HepG2 (cell line): ENCODE measurements around the gene TBC1D7. TPM values are rescaled to one million over a fixed set of nuclear protein-coding genes. Genes with fewer than 3 reads are reported as not detected.

ENCODE experiments used
- ATAC-seq: fragments of 200-7000 bp; cut with Tn5 transposase; 3 replicates; pipeline ENCODE4 v1.9.1; 2020; ENCODE audit warnings: mild to moderate bottlenecking, moderate library complexity
- BruUV-seq: library from RNA; stranded (reverse); fragments of 400-500 nt; replicated peaks from 2 replicates; lab custom pipeline; 2021; lab: Mats Ljungman, UMichigan
- CTCF ChIA-PET: fragments of 300-600 bp; formaldehyde crosslinking; extraction: SDS; loops from one replicate; lab custom pipeline; 2021; ENCODE audit warnings: low total read pairs, inconsistent platforms, low intra/inter-chr PET ratio; lab: Yijun Ruan, JAX
- POLR2A ChIA-PET: fragments of 350-600 bp; sonication (Branson Sonifier 250); formaldehyde crosslinking; loops from one replicate; lab custom pipeline; 2020; ENCODE audit warnings: antibody characterized with exemption, inconsistent platforms; lab: Yijun Ruan, JAX
- DNase-seq: peaks from one replicate; pipeline ENCODE4 v3.0.0-alpha.2; 2015; ENCODE audit warnings: low spot score
- FAIRE-seq: peaks from 3 replicates; lab custom pipeline; 2011; peaks lifted over from hg19 to GRCh38; lab: Jason Lieb, UNC
- H2AFZ ChIP-seq: one replicate; pipeline ENCODE4 v1.6.1; 2011; ENCODE audit warnings: low read length, inconsistent platforms
- H3K27ac ChIP-seq: fragments of 300-600 bp; 3 replicates; pipeline ENCODE4 v1.8.0; 2011; ENCODE audit warnings: mixed run types, mild to moderate bottlenecking, mixed read lengths, low read length, inconsistent platforms; ENCODE audit not compliant: insufficient read depth; ENCODE audit errors: extremely low read length
- H3K27me3 ChIP-seq, 2 experiments: fragments of 200-600 bp in 1 of 2; 2 replicates in 1 of 2; 3 replicates in 1 of 2; pipeline versions ENCODE4 v1.6.0 to v1.8.0; 2011; ENCODE audit warnings: low read length in 2 of 2, mild to moderate bottlenecking in 2 of 2, moderate library complexity in 2 of 2, inconsistent platforms in 1 of 2; ENCODE audit not compliant: insufficient read depth in 2 of 2, control insufficient read depth in 1 of 2
- H3K36me3 ChIP-seq, 2 experiments: fragments of 200-600 bp in 1 of 2; replicated peaks in 1 of 2; 2 replicates in 1 of 2; 3 replicates in 1 of 2; pipeline versions ENCODE4 v1.5.1 to v1.8.0; 2011; ENCODE audit warnings: low read length in 2 of 2, inconsistent platforms in 1 of 2; ENCODE audit not compliant: insufficient read depth in 2 of 2, control insufficient read depth in 1 of 2
- H3K4me1 ChIP-seq: 2 replicates; pipeline ENCODE4 v1.5.1; 2012; ENCODE audit warnings: low read length, inconsistent platforms; ENCODE audit not compliant: insufficient read depth
- H3K4me2 ChIP-seq: 2 replicates; pipeline ENCODE4 v1.6.0; 2011; ENCODE audit warnings: low read depth, low read length, inconsistent platforms
- H3K4me3 ChIP-seq, 3 experiments: fragments of 200-600 bp in 1 of 3; sonication (generic), shearing (Covaris generic) in 1 of 3; replicated peaks in 1 of 3; 2 replicates each; pipeline ENCODE4 v1.5.1; 2011 to 2016; ENCODE audit warnings: low read length in 3 of 3, inconsistent platforms in 2 of 3, low read depth in 2 of 3, mild to moderate bottlenecking in 2 of 3, control low read depth in 1 of 3, mixed read lengths in 1 of 3; ENCODE audit not compliant: insufficient read depth in 1 of 3
- H3K79me2 ChIP-seq: one replicate; pipeline ENCODE4 v1.6.1; 2011; ENCODE audit warnings: low read length, inconsistent platforms; ENCODE audit not compliant: insufficient read depth
- H3K9ac ChIP-seq: 2 replicates; pipeline ENCODE4 v1.6.0; 2011; ENCODE audit warnings: mild to moderate bottlenecking, low read depth, low read length, inconsistent platforms; ENCODE audit not compliant: insufficient read depth
- H3K9me3 ChIP-seq: 2 replicates; pipeline ENCODE4 v1.5.1; 2012; ENCODE audit warnings: mild to moderate bottlenecking, low read length
- H4K20me1 ChIP-seq: 2 replicates; pipeline ENCODE4 v1.6.0; 2011; ENCODE audit warnings: inconsistent platforms, mild to moderate bottlenecking, low read length, moderate library complexity; ENCODE audit not compliant: insufficient read depth
- ARID3A ChIP-seq: IDR thresholded peaks from 2 replicates; pipeline ENCODE4 v1.6.1; 2012; ENCODE audit warnings: low read depth, low read length, improper control_type of control experiment
- ATF2 ChIP-seq: sonication (generic); formaldehyde crosslinking; IDR thresholded peaks from 2 replicates; pipeline ENCODE4 v1.4.0; 2020; ENCODE audit warnings: missing genetic modification reagents
- ETV5 ChIP-seq: IDR thresholded peaks from 2 replicates; pipeline ENCODE4 v1.6.1; 2018; ENCODE audit warnings: missing biosample characterization, missing genetic modification reagents, inconsistent platforms, borderline replicate concordance
- MBD4 ChIP-seq: IDR thresholded peaks from 2 replicates; pipeline ENCODE4 v1.6.1; 2012; ENCODE audit warnings: low read length, inconsistent platforms, borderline replicate concordance
- PLRG1 ChIP-seq: fragments of 450-650 bp; conservative IDR thresholded peaks from 2 replicates; pipeline ENCODE4 v1.6.1; 2016
- SALL2 ChIP-seq: sonication (generic); formaldehyde crosslinking; IDR thresholded peaks from 2 replicates; pipeline ENCODE4 v1.8.1; 2023; ENCODE audit warnings: mild to moderate bottlenecking, missing genetic modification reagents, inconsistent platforms
- SP4 ChIP-seq: sonication (generic); formaldehyde crosslinking; IDR thresholded peaks from 2 replicates; pipeline ENCODE4 v1.8.1; 2023; ENCODE audit warnings: mild to moderate bottlenecking, missing genetic modification reagents
- XRCC5 ChIP-seq: fragments of 200-400 bp; formaldehyde crosslinking; optimal IDR thresholded peaks from 2 replicates; pipeline ENCODE3; 2017; ENCODE audit warnings: mild to moderate bottlenecking, low read length
- ZNF501 ChIP-seq: sonication (generic); formaldehyde crosslinking; IDR thresholded peaks from 2 replicates; pipeline ENCODE4 v1.5.1; 2020; ENCODE audit warnings: mild to moderate bottlenecking, moderate library complexity, missing genetic modification reagents
- ZNF761 ChIP-seq: sonication (generic); formaldehyde crosslinking; conservative IDR thresholded peaks from 2 replicates; pipeline ENCODE4 v1.4.0; 2020; ENCODE audit warnings: mild to moderate bottlenecking, missing genetic modification reagents
- WGBS: methylation state at CpG from one replicate; pipeline ENCODE4 v1.1.6; 2017; ENCODE audit warnings: low lambda C conversion rate; 5-methylcytosine and 5-hydroxymethylcytosine counted together
- in situ Hi-C: cut with HindIII; loops from 2 replicates; pipeline ENCODE4 v1.10.0; 2017; ENCODE audit warnings: low pct_unique_long_range_greater_than_20kb; ENCODE audit not compliant: extremely low pct_ligation_motif_present
- intact Hi-C: fragments of 100-400 bp; cut with micrococcal nuclease; formaldehyde crosslinking; loops from one replicate; pipeline ENCODE4 v1.10.0; 2022; ENCODE audit not compliant: unreplicated experiment
- polyA plus RNA-seq, 8 experiments: library from polyadenylated mRNA; depleted of rRNA in 3 of 8; stranded (reverse) in 7 of 8; unstranded in 1 of 8; fragments of >200 nt; fragmentation: Illumina TruSeq in 4 of 8; extraction: Trizol in 4 of 8; gene quantifications; 2 replicates each; pipeline versions ENCODE4 v1.2.1 to v1.2.3, GENCODE V29; 2011 to 2016; ENCODE audit warnings: low read depth in 4 of 8, missing spikeins in 1 of 8, mixed read lengths in 1 of 8; ENCODE audit not compliant: insufficient read depth in 1 of 8
- total RNA-seq, 5 experiments: library from RNA; depleted of rRNA; stranded (reverse); fragments of >200 nt; fragmentation: Illumina TruSeq; extraction: Trizol; gene quantifications; 2 replicates each; pipeline ENCODE4 v1.2.3, GENCODE V29; 2016; ENCODE audit warnings: low read depth in 1 of 5

TBC1D7 gene
- total and polyA plus RNA-seq, 2 of the 13 experiments (the other 11 are each of a cell fraction or from before 2014, with no cell fraction given) = 23.3 to 30.8 TPM

- no peaks in the 10 kb centered on the region for H3K9me3 ChIP-seq
- H3K4me3 ChIP-seq = no peak overlapping the region
- no peak for DNase-seq
- no peaks in the 10 kb centered on the region for H4K20me1 ChIP-seq
- peak; percentile 8 for FAIRE-seq
- no peaks in the 10 kb centered on the region for H3K27me3 ChIP-seq
- H3K79me2 ChIP-seq = no peaks in the 10 kb centered on the region
- no peaks in the 10 kb centered on the region for H3K4me1 ChIP-seq
- no TSS peak for BruUV-seq
- intact Hi-C loops = no loop called here
- in situ Hi-C loops = no loop called here
- no peak overlapping the region for H3K27ac ChIP-seq
- TF ChIP-seq PLRG1 (no peak), MBD4 (no peak), SALL2 (CRISPR knock-in tag) (no peak), ETV5 (CRISPR knock-in tag) (no peak), ATF2 (CRISPR knock-in tag) (no peak), ZNF761 (CRISPR knock-in tag) (no peak), ZNF501 (CRISPR knock-in tag) (no peak), SP4 (CRISPR knock-in tag) (no peak), XRCC5 (no peak), ARID3A (no peak)
- ChIA-PET POLR2A (no interaction called here), CTCF (no interaction called here)
- H3K4me2 ChIP-seq = no peak overlapping the region
- no peak for ATAC-seq
- no peak overlapping the region for H2AFZ ChIP-seq
- H3K36me3 ChIP-seq = peaks cover 21 to 84% of the 10 kb centered on the region in 2 experiments
- no peak overlapping the region for H3K9ac ChIP-seq
- 96% methylated on average over 5 of the region's 5 CpGs for WGBS
These were observed 8.3 kb downstream of the TBC1D7 start for GRCh38 chr6:13319891-13320564.
